Liver (tissue), 9 donors: Measurements from ENCODE around the gene KDM7A. TPM values are rescaled to one million over a fixed set of nuclear protein-coding genes. Genes with fewer than 3 reads are reported as not detected.

Experiments used
- DNase-seq: peaks from one replicate; pipeline ENCODE4 v3.0.0-alpha.2; 2017; ENCODE audit warnings: low spot score
- H3K27ac ChIP-seq, 2 donors: one replicate each; pipeline ENCODE4 v1.7.0; 2013; ENCODE audit warnings: inconsistent platforms in 2 of 2, low read length in 2 of 2, control low read depth in 1 of 2, low read depth in 1 of 2, mild to moderate bottlenecking in 1 of 2
- H3K27me3 ChIP-seq, 4 donors: one replicate each; pipeline versions ENCODE4 v1.6.1 to v1.7.0; 2013; ENCODE audit warnings: low read length in 3 of 4, inconsistent platforms in 1 of 4, mild to moderate bottlenecking in 1 of 4, moderate library complexity in 1 of 4; ENCODE audit not compliant: control insufficient read depth in 4 of 4, insufficient read depth in 4 of 4
- H3K36me3 ChIP-seq, 4 donors: one replicate each; pipeline versions ENCODE4 v1.6.1 to v1.7.0; 2013; ENCODE audit warnings: low read length in 3 of 4, mild to moderate bottlenecking in 3 of 4, low read depth in 1 of 4, moderate library complexity in 1 of 4; ENCODE audit not compliant: control insufficient read depth in 4 of 4, insufficient read depth in 3 of 4
- H3K4me1 ChIP-seq, 4 donors: one replicate each; pipeline versions ENCODE4 v1.6.1 to v1.7.0; 2013; ENCODE audit warnings: low read length in 3 of 4, mild to moderate bottlenecking in 3 of 4, moderate library complexity in 1 of 4; ENCODE audit not compliant: control insufficient read depth in 4 of 4, insufficient read depth in 4 of 4
- H3K4me3 ChIP-seq, 3 donors: one replicate each; pipeline versions ENCODE4 v1.6.1 to v1.7.0; 2013; ENCODE audit warnings: low read length in 3 of 3, control low read depth in 1 of 3, low read depth in 1 of 3, mild to moderate bottlenecking in 1 of 3
- H3K9ac ChIP-seq, 2 donors: one replicate each; pipeline ENCODE4 v1.7.0; 2013; ENCODE audit warnings: low read length in 2 of 2, mild to moderate bottlenecking in 2 of 2, moderate library complexity in 2 of 2, control low read depth in 1 of 2, low read depth in 1 of 2
- H3K9me3 ChIP-seq, 4 donors: one replicate each; pipeline versions ENCODE4 v1.6.1 to v1.7.0; 2013; ENCODE audit warnings: low read length in 3 of 4; ENCODE audit not compliant: control insufficient read depth in 4 of 4
- CTCF ChIP-seq: fragments of 150-350 bp; IDR thresholded peaks from 2 replicates; pipeline ENCODE4 v1.5.1; 2017; ENCODE audit warnings: improper control_type of control experiment, low read depth, low read length; ENCODE audit not compliant: missing input control
- EGR1 ChIP-seq, 2 donors: IDR thresholded peaks; 2 replicates each; pipeline ENCODE4 v1.6.1; 2016 to 2018; ENCODE audit warnings: antibody characterized with exemption in 2 of 2, low read depth in 2 of 2
- FOXA2 ChIP-seq: IDR thresholded peaks from 2 replicates; pipeline ENCODE4 v1.6.1; 2016; ENCODE audit warnings: antibody characterized with exemption
- GABPA ChIP-seq, 2 donors: IDR thresholded peaks in 1 of 2; conservative IDR thresholded peaks in 1 of 2; 2 replicates each; pipeline ENCODE4 v1.6.1; 2016; ENCODE audit warnings: antibody characterized with exemption in 2 of 2, mild to moderate bottlenecking in 1 of 2, moderate library complexity in 1 of 2
- HNF4A ChIP-seq, 2 donors: conservative IDR thresholded peaks; 2 replicates each; pipeline ENCODE4 v1.6.1; 2016; ENCODE audit warnings: antibody characterized with exemption in 2 of 2, mild to moderate bottlenecking in 2 of 2
- HNF4G ChIP-seq: IDR thresholded peaks from 2 replicates; pipeline ENCODE4 v1.6.1; 2016; ENCODE audit warnings: antibody characterized with exemption
- JUND ChIP-seq, 2 donors: IDR thresholded peaks; 2 replicates each; pipeline ENCODE4 v1.6.1; 2016; ENCODE audit warnings: antibody characterized with exemption in 2 of 2
- NR2F2 ChIP-seq: IDR thresholded peaks from 2 replicates; pipeline ENCODE4 v1.6.1; 2016; ENCODE audit warnings: antibody characterized with exemption
- RAD21 ChIP-seq, 2 donors: IDR thresholded peaks; 2 replicates each; pipeline ENCODE4 v1.6.1; 2016; ENCODE audit warnings: antibody characterized with exemption in 2 of 2, mild to moderate bottlenecking in 2 of 2
- REST ChIP-seq: IDR thresholded peaks from 2 replicates; pipeline ENCODE4 v1.6.1; 2016; ENCODE audit warnings: antibody characterized with exemption, mild to moderate bottlenecking
- RXRA ChIP-seq, 2 donors: IDR thresholded peaks; 2 replicates each; pipeline ENCODE4 v1.6.1; 2017 to 2018; ENCODE audit warnings: antibody characterized with exemption in 2 of 2, mild to moderate bottlenecking in 1 of 2
- SP1 ChIP-seq: IDR thresholded peaks from 2 replicates; pipeline ENCODE4 v1.6.1; 2018; ENCODE audit warnings: antibody characterized with exemption, mild to moderate bottlenecking
- TAF1 ChIP-seq: conservative IDR thresholded peaks from 2 replicates; pipeline ENCODE4 v1.6.1; 2016; ENCODE audit warnings: antibody characterized with exemption, mild to moderate bottlenecking
- YY1 ChIP-seq: IDR thresholded peaks from 2 replicates; pipeline ENCODE4 v1.6.1; 2016; ENCODE audit warnings: antibody characterized with exemption, mild to moderate bottlenecking
- WGBS: extraction: QIAGEN DNeasy Blood & Tissue Kit; methylation state at CpG from one replicate; pipeline ENCODE4 v1.1.7; 2013; 5-methylcytosine and 5-hydroxymethylcytosine counted together
- polyA plus RNA-seq, 2 donors: library from polyadenylated mRNA; stranded (reverse) in 1 of 2; unstranded in 1 of 2; fragments of 200-250 nt in 1 of 2; fragments of >200 nt in 1 of 2; fragmentation: Nextera tagmentation in 1 of 2; extraction: Ambion mirVana in 1 of 2; gene quantifications; one replicate each; pipeline versions ENCODE4 v1.2.1 to v1.2.3, GENCODE V29; 2013 to 2015
- total RNA-seq, 2 donors: library from RNA; depleted of rRNA; stranded (reverse); fragments of >200 nt; gene quantifications; one replicate each; pipeline ENCODE4 v1.2.3, GENCODE V29; 2014
- donor health status: healthy.
- donor health status: healthy.
- donor health status: healthy.
- donor health status: healthy.
- donor health status: healthy.

KDM7A gene
- total and polyA plus RNA-seq, 4 donors = 1.9 to 27.5 (median 9.9) TPM

GRCh38 chr7:140196361-140197217 lies 19.8 kb upstream of the KDM7A start:
- no peaks in the 10 kb centered on the region for H3K27me3 ChIP-seq
- H3K36me3 ChIP-seq = no peaks in the 10 kb centered on the region
- H3K9ac ChIP-seq = no peak overlapping the region
- DNase-seq = no peak
- H3K4me1 ChIP-seq = no peaks in the 10 kb centered on the region
- H3K27ac ChIP-seq = no peak overlapping the region
- 82% methylated on average over 10 of the region's 10 CpGs for WGBS
- no peak overlapping the region for H3K4me3 ChIP-seq
- no peak for TF ChIP-seq TAF1
- H3K9me3 ChIP-seq = no peaks in the 10 kb centered on the region

- no peaks in the 10 kb centered on the region for H3K36me3 ChIP-seq
- 93% methylated on average over 1 of the region's 1 CpG for WGBS
- DNase-seq = no peak
- H3K4me3 ChIP-seq = no peak overlapping the region
- TF ChIP-seq RAD21 (IDR thresholded peaks at IDR 0.05) (no peak), JUND (IDR thresholded peaks at IDR 0.05) (no peak), HNF4G (no peak), NR2F2 (no peak), GABPA (IDR thresholded peaks at IDR 0.05 in 1 of 2, conservative IDR thresholded peaks at IDR 0.05 in 1 of 2) (no peak), EGR1 (IDR thresholded peaks at IDR 0.05; ENCODE audit: low read depth in 2 of 2) (no peak), TAF1 (no peak), CTCF (no peak), SP1 (no peak), YY1 (no peak), REST (no peak), RXRA (IDR thresholded peaks at IDR 0.05) (no peak), HNF4A (conservative IDR thresholded peaks at IDR 0.05) (no peak), FOXA2 (no peak)
- no peaks in the 10 kb centered on the region for H3K27me3 ChIP-seq
- no peaks in the 10 kb centered on the region for H3K4me1 ChIP-seq
- no peaks in the 10 kb centered on the region for H3K9me3 ChIP-seq
- no peak overlapping the region for H3K9ac ChIP-seq
- no peak overlapping the region for H3K27ac ChIP-seq
Measured at GRCh38 chr7:140195859-140196258, 19.1 kb upstream of the KDM7A start.
